Mucosa of descending colon (tissue), 3 donors: ENCODE measurements around the gene ANKRD1. TPM values are rescaled to one million over a fixed set of nuclear protein-coding genes. Genes with fewer than 3 reads are reported as not detected.
A peak's percentile ranks its signal among the peaks of the same experiment; 100 is the strongest.
"Not testable (repeated sequence)": the region's sequence is repeated elsewhere in the genome, so short reads cannot be mapped to it uniquely, and the experiment has no call there.

ENCODE experiments used
- ATAC-seq: fragments of 200-7000 bp; cut with Tn5 transposase; one replicate; pipeline ENCODE4 v1.9.1; 2020; ENCODE audit warnings: mild to moderate bottlenecking, moderate library complexity
- DNase-seq, 3 donors: peaks; one replicate each; pipeline ENCODE4 v3.0.0-alpha.2; 2020
- H3K36me3 ChIP-seq: fragments of 200-600 bp; one replicate; pipeline ENCODE4 v1.8.0; 2021; ENCODE audit warnings: low read depth, mild to moderate bottlenecking
- H3K4me1 ChIP-seq: fragments of 200-600 bp; one replicate; pipeline ENCODE4 v1.8.0; 2021; ENCODE audit warnings: low read depth, mild to moderate bottlenecking
- H3K4me3 ChIP-seq: fragments of 200-600 bp; one replicate; pipeline ENCODE4 v1.8.0; 2021; ENCODE audit warnings: mild to moderate bottlenecking
- H3K9me3 ChIP-seq: fragments of 200-600 bp; one replicate; pipeline ENCODE4 v1.8.0; 2021; ENCODE audit warnings: mild to moderate bottlenecking
- CTCF ChIP-seq: fragments of 200-600 bp; IDR thresholded peaks from one replicate; pipeline ENCODE4 v1.8.0; 2022; ENCODE audit warnings: antibody characterized with exemption, mild to moderate bottlenecking
- intact Hi-C, 2 donors: fragments of 100-400 bp; cut with DNase I in 1 of 2; cut with micrococcal nuclease in 1 of 2; formaldehyde crosslinking; loops; one replicate each; pipeline versions ENCODE4 v1.11.0 to v1.11.1; 2022; cut with DNase I, micrococcal nuclease
- total RNA-seq, 3 donors: library from RNA; stranded (reverse); fragmentation: NEBNext Ultra II Directional in 2 of 3; extraction: Animal tissue kit (Norgen Biotek cat#: 25700) in 2 of 3; gene quantifications; one replicate each; pipeline versions ENCODE4 v1.2.1 to v1.2.4, GENCODE V29; 2021 to 2023
- donor health status: DM: no; HTN: no; CAD: no; lungs with moderate emphysema.
- donor health status: DM: no; HTN: no; CAD: no.
- donor health status: DM: no; HTN: yes; CAD: no.

The ANKRD1 gene
- total RNA-seq, 3 donors from 2014 or later, result 0.23 to 1.7 TPM; not detected in 1

- ATAC-seq, result no peak
- H3K4me1 ChIP-seq, result no peaks in the 10 kb centered on the region
- intact Hi-C loops, result loop anchor here in 1 of 2 donors (10.0 kb wide), 1 partner anchor 343 kb away; no protein-coding TSS in a partner anchor
- no peak overlapping the region for H3K4me3 ChIP-seq
- no peaks in the 10 kb centered on the region for H3K36me3 ChIP-seq
- H3K9me3 ChIP-seq, result no peaks in the 10 kb centered on the region
- DNase-seq, result no peak
- TF ChIP-seq CTCF, result no peak
Observed at GRCh38 chr10:90912174-90912573, 8.7 kb downstream of the ANKRD1 start.

GRCh38 chr10:90911133-90912051 is 9.5 kb downstream of the ANKRD1 start:
- intact Hi-C loops, result loop anchor here in 1 of 2 donors (10.0 kb wide), 1 partner anchor 343 kb away; no protein-coding TSS in a partner anchor
- Histone ChIP-seq H3K4me1 (no peaks in the 10 kb centered on the region), H3K9me3 (no peaks in the 10 kb centered on the region), H3K4me3 (no peak overlapping the region), H3K36me3 (no peaks in the 10 kb centered on the region)
- peak; percentile 89 for ATAC-seq
- DNase-seq, result peak in 2 of 3 donors; percentile 27 to 82
- TF ChIP-seq CTCF, result peak; percentile 67

GRCh38 chr10:90906596-90906995 is 14.3 kb downstream of the ANKRD1 start:
- Histone ChIP-seq H3K4me1 (no peaks in the 10 kb centered on the region), H3K36me3 (no peaks in the 10 kb centered on the region), H3K4me3 (no peak overlapping the region), H3K9me3 (no peaks in the 10 kb centered on the region)
- no peak for ATAC-seq
- DNase-seq, result no peak
- intact Hi-C loops, result no loop called here
- no peak for TF ChIP-seq CTCF

- TF ChIP-seq CTCF, result no peak
- ATAC-seq (no peak), DNase-seq (no peak)
- Histone ChIP-seq H3K4me1 (no peaks in the 10 kb centered on the region), H3K36me3 (no peaks in the 10 kb centered on the region), H3K9me3 (no peaks in the 10 kb centered on the region), H3K4me3 (no peak overlapping the region)
- intact Hi-C loops, result no loop called here
Observed at GRCh38 chr10:90905925-90906324, 15.0 kb downstream of the ANKRD1 start.

GRCh38 chr10:90896916-90897315 is 24.0 kb downstream of the ANKRD1 start:
- H3K36me3 ChIP-seq, H3K9me3 ChIP-seq, intact Hi-C loops, H3K4me1 ChIP-seq, ATAC-seq, DNase-seq, H3K4me3 ChIP-seq: not testable (repeated sequence)

- Histone ChIP-seq H3K4me3 (no peak overlapping the region), H3K36me3 (no peaks in the 10 kb centered on the region), H3K4me1 (peaks cover under 1% of the 10 kb centered on the region), H3K9me3 (no peaks in the 10 kb centered on the region)
- ATAC-seq, result no peak
- intact Hi-C loops, result no loop called here
- no peak for DNase-seq
- TF ChIP-seq CTCF, result no peak
Observed at GRCh38 chr10:90893190-90893589, 27.7 kb downstream of the ANKRD1 start.
